OCI-LY3 (cell line): ENCODE results near the gene SARDH.

Source experiments
- CTCF ChIP-seq: fragments of 200-600, 300-600 bp; sonication (generic); IDR thresholded peaks from 2 replicates; pipeline ENCODE4 v1.5.1; 2014; ENCODE audit warnings: antibody characterized with exemption, low read length, low read depth
- EZH2phosphoT487 ChIP-seq: fragments of 200-600 bp; shearing (Covaris generic); IDR thresholded peaks from 2 replicates; pipeline ENCODE4 v1.6.1; 2018; ENCODE audit warnings: antibody characterized with exemption, mixed run types, low read depth

DNA sequence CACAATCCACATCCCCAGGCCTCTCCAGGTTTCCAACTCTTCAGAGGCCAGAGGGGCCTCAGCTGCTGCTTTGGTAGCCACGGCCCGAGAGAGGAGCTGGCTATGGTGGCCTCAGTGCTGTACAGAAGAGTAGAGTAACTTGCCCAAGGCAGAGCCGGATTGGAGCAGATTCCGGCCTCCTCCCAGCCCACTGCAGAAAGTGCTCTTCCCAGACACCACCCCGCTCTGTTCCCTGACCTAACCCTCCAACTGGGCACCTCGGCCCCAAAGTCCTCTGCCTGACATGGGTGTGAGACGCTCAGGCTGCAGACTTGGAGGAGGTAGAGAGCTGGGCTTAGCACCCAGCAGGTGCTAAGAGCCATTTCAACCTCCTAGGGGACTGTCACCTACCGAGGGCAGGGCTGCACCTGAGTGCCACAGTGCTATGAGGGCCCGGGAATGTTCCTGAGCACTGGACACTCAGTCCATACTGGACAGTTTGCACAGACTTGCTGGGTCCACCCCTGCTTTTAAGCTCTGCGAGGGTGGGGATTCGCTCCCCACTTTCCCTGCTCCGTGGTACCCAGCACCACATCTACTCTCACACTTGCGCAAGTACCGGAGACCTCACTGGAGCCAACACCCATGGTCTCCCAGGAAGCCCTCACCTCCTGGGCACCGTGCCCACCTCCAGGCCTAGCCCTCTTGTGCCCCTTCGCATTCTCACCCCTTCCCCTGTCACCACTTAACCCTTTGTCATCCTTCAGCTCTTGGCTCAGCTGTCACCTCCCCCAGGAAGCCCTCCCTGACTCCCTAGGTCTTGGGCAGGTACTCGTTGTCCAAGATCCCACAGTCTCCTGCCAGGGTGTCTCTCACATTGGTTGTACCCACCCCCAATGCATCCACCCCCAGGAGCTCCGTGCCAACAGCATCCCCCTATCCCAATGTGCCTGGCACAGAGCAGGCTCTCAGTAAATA lies 52.2 kb downstream of the SARDH start:
- TF ChIP-seq CTCF = no peak
- TF ChIP-seq EZH2phosphoT487 = no peak
